Stimulated activated CD4-positive, alpha-beta T cell treated with anti-CD3 and anti-CD28 coated beads, Interleukin-1b, Interleukin-23, amount 100 ng/mL, for 1 hour (primary cell): ENCODE results near the gene LGI4.
A peak's percentile ranks its signal among the peaks of the same experiment; 100 is the strongest.
"Not testable (repeated sequence)": the region's sequence is repeated elsewhere in the genome, so short reads cannot be mapped to it uniquely, and the experiment has no call there.

Experiments used
- DNase-seq, 2 donors: peaks; one replicate each; pipeline ENCODE4 v3.0.0-alpha.2; 2020; ENCODE audit warnings: low read depth in 2 of 2

The LGI4 gene

GRCh38 chr19:35160629-35161433, 26.0 kb upstream of the LGI4 start:
- no peak for DNase-seq

- DNase-seq: no peak
Measured at GRCh38 chr19:35159606-35160005, 24.7 kb upstream of the LGI4 start.

- no peak for DNase-seq
Measured at GRCh38 chr19:35157431-35157830, 22.6 kb upstream of the LGI4 start.

- no peak for DNase-seq
Measured at GRCh38 chr19:35156673-35157014, 21.8 kb upstream of the LGI4 start.

GRCh38 chr19:35155981-35156672, 21.3 kb upstream of the LGI4 start:
- DNase-seq: no peak

GRCh38 chr19:35155441-35155840, 20.6 kb upstream of the LGI4 start:
- DNase-seq: no peak

- peak; percentile 62 to 64 for DNase-seq
Measured at GRCh38 chr19:35154525-35155406, 19.9 kb upstream of the LGI4 start, which contains the start of gene FXYD5. Gene FXYD5 (plus strand): TSS chr19:35154735. CDS start chr19:35155551, 816 bp downstream.

- peak; percentile 41 to 56 for DNase-seq
Measured at GRCh38 chr19:35153701-35154524, 19.1 kb upstream of the LGI4 start.

- DNase-seq: not testable (repeated sequence)
Measured at GRCh38 chr19:35153129-35153522, 18.3 kb upstream of the LGI4 start.

- DNase-seq: no peak
Measured at GRCh38 chr19:35151273-35152065, 16.6 kb upstream of the LGI4 start.

GRCh38 chr19:35150445-35150844, 15.6 kb upstream of the LGI4 start:
- DNase-seq: no peak

GRCh38 chr19:35149463-35149862, 14.6 kb upstream of the LGI4 start:
- no peak for DNase-seq

- DNase-seq: no peak
Measured at GRCh38 chr19:35146746-35147459, 12.0 kb upstream of the LGI4 start.

- no peak for DNase-seq
Measured at GRCh38 chr19:35144600-35145436, 10.0 kb upstream of the LGI4 start.

GRCh38 chr19:35144259-35144599, 9.4 kb upstream of the LGI4 start:
- no peak for DNase-seq

- no peak for DNase-seq
Measured at GRCh38 chr19:35143818-35144217, 9.0 kb upstream of the LGI4 start.

- no peak for DNase-seq
Measured at GRCh38 chr19:35143231-35143715, 8.4 kb upstream of the LGI4 start, which contains the start of gene FXYD7. Gene FXYD7 (plus strand): TSS chr19:35143255. CDS start chr19:35143334, 79 bp downstream.

GRCh38 chr19:35142606-35143230, 7.9 kb upstream of the LGI4 start:
- peak; percentile 52 for DNase-seq
